Mucosa of descending colon (tissue), 3 donors: ENCODE measurements around the gene SMARCD1. TPM values are rescaled to one million over a fixed set of nuclear protein-coding genes. Genes with fewer than 3 reads are reported as not detected.

Source experiments
- ATAC-seq: fragments of 200-7000 bp; cut with Tn5 transposase; one replicate; pipeline ENCODE4 v1.9.1; 2020; ENCODE audit warnings: mild to moderate bottlenecking, moderate library complexity
- DNase-seq, 3 donors: peaks; one replicate each; pipeline ENCODE4 v3.0.0-alpha.2; 2020
- H3K36me3 ChIP-seq: fragments of 200-600 bp; one replicate; pipeline ENCODE4 v1.8.0; 2021; ENCODE audit warnings: low read depth, mild to moderate bottlenecking
- H3K4me1 ChIP-seq: fragments of 200-600 bp; one replicate; pipeline ENCODE4 v1.8.0; 2021; ENCODE audit warnings: low read depth, mild to moderate bottlenecking
- H3K4me3 ChIP-seq: fragments of 200-600 bp; one replicate; pipeline ENCODE4 v1.8.0; 2021; ENCODE audit warnings: mild to moderate bottlenecking
- H3K9me3 ChIP-seq: fragments of 200-600 bp; one replicate; pipeline ENCODE4 v1.8.0; 2021; ENCODE audit warnings: mild to moderate bottlenecking
- CTCF ChIP-seq: fragments of 200-600 bp; IDR thresholded peaks from one replicate; pipeline ENCODE4 v1.8.0; 2022; ENCODE audit warnings: antibody characterized with exemption, mild to moderate bottlenecking
- intact Hi-C, 2 donors: fragments of 100-400 bp; cut with DNase I in 1 of 2; cut with micrococcal nuclease in 1 of 2; formaldehyde crosslinking; loops; one replicate each; pipeline versions ENCODE4 v1.11.0 to v1.11.1; 2022; cut with DNase I, micrococcal nuclease
- total RNA-seq, 3 donors: library from RNA; stranded (reverse); fragmentation: NEBNext Ultra II Directional in 2 of 3; extraction: Animal tissue kit (Norgen Biotek cat#: 25700) in 2 of 3; gene quantifications; one replicate each; pipeline versions ENCODE4 v1.2.1 to v1.2.4, GENCODE V29; 2021 to 2023
- donor health status: DM: no; HTN: no; CAD: no; lungs with moderate emphysema.
- donor health status: DM: no; HTN: no; CAD: no.
- donor health status: DM: no; HTN: yes; CAD: no.

The SMARCD1 gene
- total RNA-seq, 3 donors from 2014 or later = 34.2 to 44.9 (median 38.9) TPM

GRCh38 chr12:50099302-50100008 lies 14.3 kb downstream of the SMARCD1 start:
- Histone ChIP-seq H3K4me3 (no peak overlapping the region), H3K9me3 (no peaks in the 10 kb centered on the region), H3K36me3 (peaks cover 20% of the 10 kb centered on the region), H3K4me1 (peaks cover 10% of the 10 kb centered on the region)
- ATAC-seq = no peak
- DNase-seq = no peak
- intact Hi-C loops = no loop called here
- no peak for TF ChIP-seq CTCF

GRCh38 chr12:50100561-50100960 lies 15.4 kb downstream of the SMARCD1 start:
- no peak for TF ChIP-seq CTCF
- DNase-seq = no peak
- H3K9me3 ChIP-seq = no peaks in the 10 kb centered on the region
- intact Hi-C loops = no loop called here
- peaks cover 13% of the 10 kb centered on the region for H3K4me1 ChIP-seq
- ATAC-seq = no peak
- peaks cover 16% of the 10 kb centered on the region for H3K36me3 ChIP-seq
- no peak overlapping the region for H3K4me3 ChIP-seq

GRCh38 chr12:50101663-50102062 lies 16.5 kb downstream of the SMARCD1 start:
- H3K4me3 ChIP-seq = no peak overlapping the region
- ATAC-seq (no peak), DNase-seq (no peak)
- H3K9me3 ChIP-seq = no peaks in the 10 kb centered on the region
- no peak for TF ChIP-seq CTCF
- H3K36me3 ChIP-seq = peaks cover 13% of the 10 kb centered on the region
- intact Hi-C loops = no loop called here
- H3K4me1 ChIP-seq = peaks cover 13% of the 10 kb centered on the region

- Histone ChIP-seq H3K4me3 (no peak overlapping the region), H3K4me1 (peaks cover 13% of the 10 kb centered on the region), H3K9me3 (no peaks in the 10 kb centered on the region), H3K36me3 (peaks cover 9% of the 10 kb centered on the region)
- intact Hi-C loops = no loop called here
- ATAC-seq (no peak), DNase-seq (no peak)
- no peak for TF ChIP-seq CTCF
Observed at GRCh38 chr12:50102131-50102531, 17.0 kb downstream of the SMARCD1 start.

- intact Hi-C loops = no loop called here
- no peak for TF ChIP-seq CTCF
Observed at GRCh38 chr12:50102646-50103309, 17.6 kb downstream of the SMARCD1 start.

More at GRCh38 chr12:50102646-50103309, 17.6 kb downstream of the SMARCD1 start:
- no peak for ATAC-seq
- H3K4me1 ChIP-seq = peaks cover 13% of the 10 kb centered on the region
- peaks cover 5% of the 10 kb centered on the region for H3K36me3 ChIP-seq
- no peak for DNase-seq
- no peaks in the 10 kb centered on the region for H3K9me3 ChIP-seq
- H3K4me3 ChIP-seq = no peak overlapping the region
